Liver (tissue), 9 donors: ENCODE measurements around the gene OXCT1. TPM values are rescaled to one million over a fixed set of nuclear protein-coding genes. Genes with fewer than 3 reads are reported as not detected.

ENCODE experiments used
- DNase-seq: peaks from one replicate; pipeline ENCODE4 v3.0.0-alpha.2; 2017; ENCODE audit warnings: low spot score
- H3K27ac ChIP-seq, 2 donors: one replicate each; pipeline ENCODE4 v1.7.0; 2013; ENCODE audit warnings: inconsistent platforms in 2 of 2, low read length in 2 of 2, control low read depth in 1 of 2, low read depth in 1 of 2, mild to moderate bottlenecking in 1 of 2
- H3K27me3 ChIP-seq, 4 donors: one replicate each; pipeline versions ENCODE4 v1.6.1 to v1.7.0; 2013; ENCODE audit warnings: low read length in 3 of 4, inconsistent platforms in 1 of 4, mild to moderate bottlenecking in 1 of 4, moderate library complexity in 1 of 4; ENCODE audit not compliant: control insufficient read depth in 4 of 4, insufficient read depth in 4 of 4
- H3K36me3 ChIP-seq, 4 donors: one replicate each; pipeline versions ENCODE4 v1.6.1 to v1.7.0; 2013; ENCODE audit warnings: low read length in 3 of 4, mild to moderate bottlenecking in 3 of 4, low read depth in 1 of 4, moderate library complexity in 1 of 4; ENCODE audit not compliant: control insufficient read depth in 4 of 4, insufficient read depth in 3 of 4
- H3K4me1 ChIP-seq, 4 donors: one replicate each; pipeline versions ENCODE4 v1.6.1 to v1.7.0; 2013; ENCODE audit warnings: low read length in 3 of 4, mild to moderate bottlenecking in 3 of 4, moderate library complexity in 1 of 4; ENCODE audit not compliant: control insufficient read depth in 4 of 4, insufficient read depth in 4 of 4
- H3K4me3 ChIP-seq, 3 donors: one replicate each; pipeline versions ENCODE4 v1.6.1 to v1.7.0; 2013; ENCODE audit warnings: low read length in 3 of 3, control low read depth in 1 of 3, low read depth in 1 of 3, mild to moderate bottlenecking in 1 of 3
- H3K9ac ChIP-seq, 2 donors: one replicate each; pipeline ENCODE4 v1.7.0; 2013; ENCODE audit warnings: low read length in 2 of 2, mild to moderate bottlenecking in 2 of 2, moderate library complexity in 2 of 2, control low read depth in 1 of 2, low read depth in 1 of 2
- H3K9me3 ChIP-seq, 4 donors: one replicate each; pipeline versions ENCODE4 v1.6.1 to v1.7.0; 2013; ENCODE audit warnings: low read length in 3 of 4; ENCODE audit not compliant: control insufficient read depth in 4 of 4
- EGR1 ChIP-seq, 2 donors: IDR thresholded peaks; 2 replicates each; pipeline ENCODE4 v1.6.1; 2016 to 2018; ENCODE audit warnings: antibody characterized with exemption in 2 of 2, low read depth in 2 of 2
- FOXA1 ChIP-seq: IDR thresholded peaks from 2 replicates; pipeline ENCODE4 v1.6.1; 2016; ENCODE audit warnings: antibody characterized with exemption
- FOXA2 ChIP-seq: IDR thresholded peaks from 2 replicates; pipeline ENCODE4 v1.6.1; 2016; ENCODE audit warnings: antibody characterized with exemption
- GABPA ChIP-seq, 2 donors: IDR thresholded peaks in 1 of 2; conservative IDR thresholded peaks in 1 of 2; 2 replicates each; pipeline ENCODE4 v1.6.1; 2016; ENCODE audit warnings: antibody characterized with exemption in 2 of 2, mild to moderate bottlenecking in 1 of 2, moderate library complexity in 1 of 2
- HNF4A ChIP-seq, 2 donors: conservative IDR thresholded peaks; 2 replicates each; pipeline ENCODE4 v1.6.1; 2016; ENCODE audit warnings: antibody characterized with exemption in 2 of 2, mild to moderate bottlenecking in 2 of 2
- HNF4G ChIP-seq: IDR thresholded peaks from 2 replicates; pipeline ENCODE4 v1.6.1; 2016; ENCODE audit warnings: antibody characterized with exemption
- JUND ChIP-seq, 2 donors: IDR thresholded peaks; 2 replicates each; pipeline ENCODE4 v1.6.1; 2016; ENCODE audit warnings: antibody characterized with exemption in 2 of 2
- NR2F2 ChIP-seq: IDR thresholded peaks from 2 replicates; pipeline ENCODE4 v1.6.1; 2016; ENCODE audit warnings: antibody characterized with exemption
- RAD21 ChIP-seq, 2 donors: IDR thresholded peaks; 2 replicates each; pipeline ENCODE4 v1.6.1; 2016; ENCODE audit warnings: antibody characterized with exemption in 2 of 2, mild to moderate bottlenecking in 2 of 2
- RXRA ChIP-seq, 2 donors: IDR thresholded peaks; 2 replicates each; pipeline ENCODE4 v1.6.1; 2017 to 2018; ENCODE audit warnings: antibody characterized with exemption in 2 of 2, mild to moderate bottlenecking in 1 of 2
- SP1 ChIP-seq: IDR thresholded peaks from 2 replicates; pipeline ENCODE4 v1.6.1; 2018; ENCODE audit warnings: antibody characterized with exemption, mild to moderate bottlenecking
- TAF1 ChIP-seq: conservative IDR thresholded peaks from 2 replicates; pipeline ENCODE4 v1.6.1; 2016; ENCODE audit warnings: antibody characterized with exemption, mild to moderate bottlenecking
- YY1 ChIP-seq: IDR thresholded peaks from 2 replicates; pipeline ENCODE4 v1.6.1; 2016; ENCODE audit warnings: antibody characterized with exemption, mild to moderate bottlenecking
- WGBS: extraction: QIAGEN DNeasy Blood & Tissue Kit; methylation state at CpG from one replicate; pipeline ENCODE4 v1.1.7; 2013; 5-methylcytosine and 5-hydroxymethylcytosine counted together
- polyA plus RNA-seq, 2 donors: library from polyadenylated mRNA; stranded (reverse) in 1 of 2; unstranded in 1 of 2; fragments of 200-250 nt in 1 of 2; fragments of >200 nt in 1 of 2; fragmentation: Nextera tagmentation in 1 of 2; extraction: Ambion mirVana in 1 of 2; gene quantifications; one replicate each; pipeline versions ENCODE4 v1.2.1 to v1.2.3, GENCODE V29; 2013 to 2015
- total RNA-seq, 2 donors: library from RNA; depleted of rRNA; stranded (reverse); fragments of >200 nt; gene quantifications; one replicate each; pipeline ENCODE4 v1.2.3, GENCODE V29; 2014
- TF ChIP-seq, protein P1 (sequence below): IDR thresholded peaks from 2 replicates; pipeline ENCODE4 v1.6.1; 2016; ENCODE audit warnings: antibody characterized with exemption
- TF ChIP-seq, protein P2 (sequence below): fragments of 150-350 bp; IDR thresholded peaks from 2 replicates; pipeline ENCODE4 v1.5.1; 2017; ENCODE audit warnings: improper control_type of control experiment, low read depth, low read length; ENCODE audit not compliant: missing input control
- TF ChIP-seq, protein P3 (sequence below): IDR thresholded peaks from 2 replicates; pipeline ENCODE4 v1.6.1; 2016; ENCODE audit warnings: antibody characterized with exemption
- TF ChIP-seq, protein P4 (sequence below): IDR thresholded peaks from 2 replicates; pipeline ENCODE4 v1.6.1; 2016; ENCODE audit warnings: antibody characterized with exemption, mild to moderate bottlenecking
- TF ChIP-seq, protein P5 (sequence below): IDR thresholded peaks from 2 replicates; pipeline ENCODE4 v1.6.1; 2016; ENCODE audit warnings: antibody characterized with exemption
- donor health status: healthy.
- donor health status: healthy.
- donor health status: healthy.
- donor health status: healthy.
- donor health status: healthy.

Gene OXCT1
- total and polyA plus RNA-seq, 4 donors = 0.72 to 10.7 (median 1.1) TPM

DNA sequence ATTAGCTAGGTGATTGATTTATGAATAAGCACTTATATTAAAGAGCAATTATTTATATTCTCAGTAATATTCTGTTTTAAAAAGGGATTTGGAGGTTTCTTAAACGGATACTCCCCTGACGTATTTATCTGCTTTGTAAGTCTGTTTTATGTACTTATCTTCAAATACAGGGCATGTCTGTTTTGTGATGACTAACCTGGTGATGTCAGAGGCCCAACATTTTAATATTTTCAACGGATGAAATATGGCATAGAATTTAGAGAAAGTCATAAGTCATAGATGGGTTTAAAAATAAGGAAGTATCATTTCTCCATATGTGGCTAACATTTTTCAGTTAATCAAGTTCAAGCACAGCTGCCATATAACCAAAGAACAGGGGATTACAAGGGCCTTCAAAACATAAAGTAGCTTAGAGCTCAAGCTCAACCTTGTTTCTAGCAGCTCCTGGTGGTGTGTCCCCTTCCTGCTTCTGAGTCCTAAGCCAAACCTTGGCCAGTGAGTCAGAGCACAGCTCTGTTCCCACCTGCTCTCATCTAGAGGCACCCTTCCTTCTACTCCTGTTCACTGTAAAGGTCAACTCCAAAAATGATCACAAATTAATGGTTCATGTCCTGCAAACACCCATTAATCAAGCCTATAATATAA is 131.4 kb downstream of the OXCT1 start:
- H3K27me3 ChIP-seq = no peaks in the 10 kb centered on the region
- TF ChIP-seq, protein P1, sequence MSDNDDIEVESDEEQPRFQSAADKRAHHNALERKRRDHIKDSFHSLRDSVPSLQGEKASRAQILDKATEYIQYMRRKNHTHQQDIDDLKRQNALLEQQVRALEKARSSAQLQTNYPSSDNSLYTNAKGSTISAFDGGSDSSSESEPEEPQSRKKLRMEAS = no peak
- TF ChIP-seq TAF1 = no peak
- TF ChIP-seq JUND (IDR thresholded peaks at IDR 0.05) = no peak
- no peak for TF ChIP-seq RAD21 (IDR thresholded peaks at IDR 0.05)
- no peak for TF ChIP-seq NR2F2
- TF ChIP-seq YY1 = no peak
- TF ChIP-seq, protein P2, sequence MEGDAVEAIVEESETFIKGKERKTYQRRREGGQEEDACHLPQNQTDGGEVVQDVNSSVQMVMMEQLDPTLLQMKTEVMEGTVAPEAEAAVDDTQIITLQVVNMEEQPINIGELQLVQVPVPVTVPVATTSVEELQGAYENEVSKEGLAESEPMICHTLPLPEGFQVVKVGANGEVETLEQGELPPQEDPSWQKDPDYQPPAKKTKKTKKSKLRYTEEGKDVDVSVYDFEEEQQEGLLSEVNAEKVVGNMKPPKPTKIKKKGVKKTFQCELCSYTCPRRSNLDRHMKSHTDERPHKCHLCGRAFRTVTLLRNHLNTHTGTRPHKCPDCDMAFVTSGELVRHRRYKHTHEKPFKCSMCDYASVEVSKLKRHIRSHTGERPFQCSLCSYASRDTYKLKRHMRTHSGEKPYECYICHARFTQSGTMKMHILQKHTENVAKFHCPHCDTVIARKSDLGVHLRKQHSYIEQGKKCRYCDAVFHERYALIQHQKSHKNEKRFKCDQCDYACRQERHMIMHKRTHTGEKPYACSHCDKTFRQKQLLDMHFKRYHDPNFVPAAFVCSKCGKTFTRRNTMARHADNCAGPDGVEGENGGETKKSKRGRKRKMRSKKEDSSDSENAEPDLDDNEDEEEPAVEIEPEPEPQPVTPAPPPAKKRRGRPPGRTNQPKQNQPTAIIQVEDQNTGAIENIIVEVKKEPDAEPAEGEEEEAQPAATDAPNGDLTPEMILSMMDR = no peak
- TF ChIP-seq GABPA (IDR thresholded peaks at IDR 0.05 in 1 of 2, conservative IDR thresholded peaks at IDR 0.05 in 1 of 2) = no peak
- TF ChIP-seq FOXA2 = no peak
- TF ChIP-seq HNF4A (conservative IDR thresholded peaks at IDR 0.05) = no peak

DNA sequence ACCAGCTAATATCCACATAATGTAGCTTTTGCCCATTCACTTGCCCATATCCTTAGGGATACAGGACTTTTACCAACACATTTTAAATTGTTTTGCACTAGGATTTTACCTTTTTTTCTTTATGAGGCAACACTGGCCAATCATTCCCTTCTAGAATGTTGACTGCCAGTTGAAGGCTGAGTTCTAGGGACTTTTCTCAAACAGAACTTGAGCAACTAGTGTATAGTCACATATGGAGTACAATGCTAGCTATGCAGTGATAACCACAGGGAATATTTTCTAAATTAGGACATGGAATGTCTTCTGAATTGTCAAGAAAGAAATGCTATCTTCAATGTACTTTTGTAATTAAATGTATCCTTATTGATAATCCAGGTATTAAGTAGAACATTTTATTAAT is 133.6 kb downstream of the OXCT1 start:
- Histone ChIP-seq H3K27ac (no peak overlapping the region), H3K9ac (no peak overlapping the region), H3K4me3 (no peak overlapping the region), H3K4me1 (no peaks in the 10 kb centered on the region), H3K27me3 (no peaks in the 10 kb centered on the region), H3K36me3 (no peaks in the 10 kb centered on the region), H3K9me3 (no peaks in the 10 kb centered on the region)
- DNase-seq = no peak
- TF ChIP-seq, protein P1 = no peak
- TF ChIP-seq TAF1 = no peak
- TF ChIP-seq GABPA (IDR thresholded peaks at IDR 0.05 in 1 of 2, conservative IDR thresholded peaks at IDR 0.05 in 1 of 2) = no peak
- no peak for TF ChIP-seq FOXA1
- TF ChIP-seq FOXA2 = no peak
- TF ChIP-seq RAD21 (IDR thresholded peaks at IDR 0.05) = no peak
- TF ChIP-seq SP1 = no peak
- TF ChIP-seq EGR1 (IDR thresholded peaks at IDR 0.05; ENCODE audit: low read depth in 2 of 2) = no peak
- TF ChIP-seq RXRA (IDR thresholded peaks at IDR 0.05) = no peak
- no peak for TF ChIP-seq HNF4A (conservative IDR thresholded peaks at IDR 0.05)
- TF ChIP-seq, protein P3, sequence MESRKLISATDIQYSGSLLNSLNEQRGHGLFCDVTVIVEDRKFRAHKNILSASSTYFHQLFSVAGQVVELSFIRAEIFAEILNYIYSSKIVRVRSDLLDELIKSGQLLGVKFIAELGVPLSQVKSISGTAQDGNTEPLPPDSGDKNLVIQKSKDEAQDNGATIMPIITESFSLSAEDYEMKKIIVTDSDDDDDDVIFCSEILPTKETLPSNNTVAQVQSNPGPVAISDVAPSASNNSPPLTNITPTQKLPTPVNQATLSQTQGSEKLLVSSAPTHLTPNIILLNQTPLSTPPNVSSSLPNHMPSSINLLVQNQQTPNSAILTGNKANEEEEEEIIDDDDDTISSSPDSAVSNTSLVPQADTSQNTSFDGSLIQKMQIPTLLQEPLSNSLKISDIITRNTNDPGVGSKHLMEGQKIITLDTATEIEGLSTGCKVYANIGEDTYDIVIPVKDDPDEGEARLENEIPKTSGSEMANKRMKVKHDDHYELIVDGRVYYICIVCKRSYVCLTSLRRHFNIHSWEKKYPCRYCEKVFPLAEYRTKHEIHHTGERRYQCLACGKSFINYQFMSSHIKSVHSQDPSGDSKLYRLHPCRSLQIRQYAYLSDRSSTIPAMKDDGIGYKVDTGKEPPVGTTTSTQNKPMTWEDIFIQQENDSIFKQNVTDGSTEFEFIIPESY = no peak
- TF ChIP-seq HNF4G = no peak
- no peak for TF ChIP-seq JUND (IDR thresholded peaks at IDR 0.05)
- TF ChIP-seq NR2F2 = no peak
- TF ChIP-seq, protein P4, sequence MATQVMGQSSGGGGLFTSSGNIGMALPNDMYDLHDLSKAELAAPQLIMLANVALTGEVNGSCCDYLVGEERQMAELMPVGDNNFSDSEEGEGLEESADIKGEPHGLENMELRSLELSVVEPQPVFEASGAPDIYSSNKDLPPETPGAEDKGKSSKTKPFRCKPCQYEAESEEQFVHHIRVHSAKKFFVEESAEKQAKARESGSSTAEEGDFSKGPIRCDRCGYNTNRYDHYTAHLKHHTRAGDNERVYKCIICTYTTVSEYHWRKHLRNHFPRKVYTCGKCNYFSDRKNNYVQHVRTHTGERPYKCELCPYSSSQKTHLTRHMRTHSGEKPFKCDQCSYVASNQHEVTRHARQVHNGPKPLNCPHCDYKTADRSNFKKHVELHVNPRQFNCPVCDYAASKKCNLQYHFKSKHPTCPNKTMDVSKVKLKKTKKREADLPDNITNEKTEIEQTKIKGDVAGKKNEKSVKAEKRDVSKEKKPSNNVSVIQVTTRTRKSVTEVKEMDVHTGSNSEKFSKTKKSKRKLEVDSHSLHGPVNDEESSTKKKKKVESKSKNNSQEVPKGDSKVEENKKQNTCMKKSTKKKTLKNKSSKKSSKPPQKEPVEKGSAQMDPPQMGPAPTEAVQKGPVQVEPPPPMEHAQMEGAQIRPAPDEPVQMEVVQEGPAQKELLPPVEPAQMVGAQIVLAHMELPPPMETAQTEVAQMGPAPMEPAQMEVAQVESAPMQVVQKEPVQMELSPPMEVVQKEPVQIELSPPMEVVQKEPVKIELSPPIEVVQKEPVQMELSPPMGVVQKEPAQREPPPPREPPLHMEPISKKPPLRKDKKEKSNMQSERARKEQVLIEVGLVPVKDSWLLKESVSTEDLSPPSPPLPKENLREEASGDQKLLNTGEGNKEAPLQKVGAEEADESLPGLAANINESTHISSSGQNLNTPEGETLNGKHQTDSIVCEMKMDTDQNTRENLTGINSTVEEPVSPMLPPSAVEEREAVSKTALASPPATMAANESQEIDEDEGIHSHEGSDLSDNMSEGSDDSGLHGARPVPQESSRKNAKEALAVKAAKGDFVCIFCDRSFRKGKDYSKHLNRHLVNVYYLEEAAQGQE = no peak
- TF ChIP-seq, protein P2 = no peak
- TF ChIP-seq YY1 = no peak
- TF ChIP-seq, protein P5, sequence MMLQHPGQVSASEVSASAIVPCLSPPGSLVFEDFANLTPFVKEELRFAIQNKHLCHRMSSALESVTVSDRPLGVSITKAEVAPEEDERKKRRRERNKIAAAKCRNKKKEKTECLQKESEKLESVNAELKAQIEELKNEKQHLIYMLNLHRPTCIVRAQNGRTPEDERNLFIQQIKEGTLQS = no peak

More for the DNA sequence above, 131.4 kb downstream of the OXCT1 start:
- no peaks in the 10 kb centered on the region for H3K4me1 ChIP-seq
- no peak overlapping the region for H3K27ac ChIP-seq
- H3K9me3 ChIP-seq = no peaks in the 10 kb centered on the region
- no peak overlapping the region for H3K4me3 ChIP-seq
- H3K36me3 ChIP-seq = no peaks in the 10 kb centered on the region
- no peak for DNase-seq
- 80% methylated on average over 3 of the region's 3 CpGs for WGBS
- H3K9ac ChIP-seq = no peak overlapping the region
